ENCODE data around the gene ST3GAL5.
"Not testable (repeated sequence)": the region's sequence is repeated elsewhere in the genome, so short reads cannot be mapped to it uniquely, and the experiment has no call there.

The ST3GAL5 gene

GRCh38 chr2:85843543-85843942 lies 45.2 kb downstream of the ST3GAL5 start:
- peaks cover 6% of the 10 kb centered on the region; the same call in 1 of the 2 replicates for H3K9me3 ChIP-seq (ENCODE audit: insufficient read depth, low read length)
- TF ChIP-seq ZNF274 (IDR thresholded peaks at IDR 0.05; ENCODE audit: low read depth, low read length) = no peak
- no peak for TF ChIP-seq SUZ12 (IDR thresholded peaks at IDR 0.05; ENCODE audit: extremely low read depth, insufficient read depth, insufficient read length)
- TF ChIP-seq YY1 (IDR thresholded peaks at IDR 0.05; ENCODE audit: insufficient read depth, insufficient read length) = no peak
- no peak overlapping the region for H3K4me3 ChIP-seq (ENCODE audit: insufficient read length, low read depth)
- DNase-seq (ENCODE audit: low read depth, low spot score) = peak; percentile 11
- no peak overlapping the region for H3K9ac ChIP-seq (ENCODE audit: insufficient read length, low read depth)
- H3K4me1 ChIP-seq (ENCODE audit: insufficient read depth, insufficient read length) = no peaks in the 10 kb centered on the region
- no peaks in the 10 kb centered on the region for H3K27me3 ChIP-seq (ENCODE audit: insufficient read depth, insufficient read length)
- peaks cover 3% of the 10 kb centered on the region for H3K36me3 ChIP-seq (ENCODE audit: insufficient read depth, insufficient read length, low read length)

GRCh38 chr2:85840091-85840490 lies 48.7 kb downstream of the ST3GAL5 start:
- no peak overlapping the region for H3K9ac ChIP-seq (ENCODE audit: insufficient read length, low read depth)
- no peak overlapping the region for H3K4me3 ChIP-seq (ENCODE audit: insufficient read length, low read depth)
- peaks cover 6% of the 10 kb centered on the region; the same call in 1 of the 2 replicates for H3K9me3 ChIP-seq (ENCODE audit: insufficient read depth, low read length)
- TF ChIP-seq SUZ12 (IDR thresholded peaks at IDR 0.05; ENCODE audit: extremely low read depth, insufficient read depth, insufficient read length) = no peak
- no peak for TF ChIP-seq ZNF274 (IDR thresholded peaks at IDR 0.05; ENCODE audit: low read depth, low read length)
- no peak for TF ChIP-seq YY1 (IDR thresholded peaks at IDR 0.05; ENCODE audit: insufficient read depth, insufficient read length)
- no peaks in the 10 kb centered on the region for H3K27me3 ChIP-seq (ENCODE audit: insufficient read depth, insufficient read length)
- no peaks in the 10 kb centered on the region for H3K4me1 ChIP-seq (ENCODE audit: insufficient read depth, insufficient read length)
- no peak for DNase-seq (ENCODE audit: low read depth, low spot score)
- H3K36me3 ChIP-seq (ENCODE audit: insufficient read depth, insufficient read length, low read length) = peaks cover 3% of the 10 kb centered on the region

GRCh38 chr2:85839461-85839860 lies 49.3 kb downstream of the ST3GAL5 start:
- Histone ChIP-seq H3K4me1 (ENCODE audit: insufficient read depth, insufficient read length) (no peaks in the 10 kb centered on the region), H3K9ac (ENCODE audit: insufficient read length, low read depth) (no peak overlapping the region), H3K9me3 (ENCODE audit: insufficient read depth, low read length) (peaks cover 6% of the 10 kb centered on the region; the same call in 1 of the 2 replicates), H3K4me3 (ENCODE audit: insufficient read length, low read depth) (no peak overlapping the region), H3K27me3 (ENCODE audit: insufficient read depth, insufficient read length) (no peaks in the 10 kb centered on the region), H3K36me3 (ENCODE audit: insufficient read depth, insufficient read length, low read length) (peaks cover 3% of the 10 kb centered on the region)
- TF ChIP-seq SUZ12 (IDR thresholded peaks at IDR 0.05; ENCODE audit: extremely low read depth, insufficient read depth, insufficient read length) (no peak), YY1 (IDR thresholded peaks at IDR 0.05; ENCODE audit: insufficient read depth, insufficient read length) (no peak), ZNF274 (IDR thresholded peaks at IDR 0.05; ENCODE audit: low read depth, low read length) (no peak)
- no peak for DNase-seq (ENCODE audit: low read depth, low spot score)

- Histone ChIP-seq H3K36me3 (ENCODE audit: insufficient read depth, insufficient read length, low read length) (no peaks in the 10 kb centered on the region), H3K9ac (ENCODE audit: insufficient read length, low read depth) (no peak overlapping the region), H3K9me3 (ENCODE audit: insufficient read depth, low read length) (no peaks in the 10 kb centered on the region), H3K4me1 (ENCODE audit: insufficient read depth, insufficient read length) (no peaks in the 10 kb centered on the region), H3K4me3 (ENCODE audit: insufficient read length, low read depth) (no peak overlapping the region), H3K27me3 (ENCODE audit: insufficient read depth, insufficient read length) (no peaks in the 10 kb centered on the region)
- TF ChIP-seq YY1 (IDR thresholded peaks at IDR 0.05; ENCODE audit: insufficient read depth, insufficient read length) = no peak
- DNase-seq (ENCODE audit: low read depth, low spot score) = no peak
Observed at GRCh38 chr2:85838641-85839040, 50.1 kb downstream of the ST3GAL5 start.

GRCh38 chr2:85838181-85838580 lies 50.6 kb downstream of the ST3GAL5 start:
- H3K9ac ChIP-seq (ENCODE audit: insufficient read length, low read depth) = no peak overlapping the region
- TF ChIP-seq ZNF274 (IDR thresholded peaks at IDR 0.05; ENCODE audit: low read depth, low read length) = no peak
- no peak for TF ChIP-seq SUZ12 (IDR thresholded peaks at IDR 0.05; ENCODE audit: extremely low read depth, insufficient read depth, insufficient read length)
- TF ChIP-seq YY1 (IDR thresholded peaks at IDR 0.05; ENCODE audit: insufficient read depth, insufficient read length) = no peak
- no peaks in the 10 kb centered on the region for H3K27me3 ChIP-seq (ENCODE audit: insufficient read depth, insufficient read length)
- H3K4me1 ChIP-seq (ENCODE audit: insufficient read depth, insufficient read length) = no peaks in the 10 kb centered on the region
- no peak for DNase-seq (ENCODE audit: low read depth, low spot score)
- no peak overlapping the region for H3K4me3 ChIP-seq (ENCODE audit: insufficient read length, low read depth)
- no peaks in the 10 kb centered on the region for H3K36me3 ChIP-seq (ENCODE audit: insufficient read depth, insufficient read length, low read length)
- no peaks in the 10 kb centered on the region for H3K9me3 ChIP-seq (ENCODE audit: insufficient read depth, low read length)

GRCh38 chr2:85834466-85834865 lies 54.3 kb downstream of the ST3GAL5 start:
- Histone ChIP-seq H3K4me1 (ENCODE audit: insufficient read depth, insufficient read length) (no peaks in the 10 kb centered on the region), H3K9ac (ENCODE audit: insufficient read length, low read depth) (no peak overlapping the region), H3K36me3 (ENCODE audit: insufficient read depth, insufficient read length, low read length) (no peaks in the 10 kb centered on the region), H3K9me3 (ENCODE audit: insufficient read depth, low read length) (no peaks in the 10 kb centered on the region), H3K27me3 (ENCODE audit: insufficient read depth, insufficient read length) (no peaks in the 10 kb centered on the region), H3K4me3 (ENCODE audit: insufficient read length, low read depth) (no peak overlapping the region)
- no peak for DNase-seq (ENCODE audit: low read depth, low spot score)
- TF ChIP-seq ZNF274 (IDR thresholded peaks at IDR 0.05; ENCODE audit: low read depth, low read length) (no peak), YY1 (IDR thresholded peaks at IDR 0.05; ENCODE audit: insufficient read depth, insufficient read length) (no peak), SUZ12 (IDR thresholded peaks at IDR 0.05; ENCODE audit: extremely low read depth, insufficient read depth, insufficient read length) (no peak)

- Histone ChIP-seq H3K4me3 (ENCODE audit: insufficient read length, low read depth) (no peak overlapping the region), H3K27me3 (ENCODE audit: insufficient read depth, insufficient read length) (no peaks in the 10 kb centered on the region), H3K9ac (ENCODE audit: insufficient read length, low read depth) (no peak overlapping the region), H3K4me1 (ENCODE audit: insufficient read depth, insufficient read length) (no peaks in the 10 kb centered on the region), H3K9me3 (ENCODE audit: insufficient read depth, low read length) (no peaks in the 10 kb centered on the region), H3K36me3 (ENCODE audit: insufficient read depth, insufficient read length, low read length) (no peaks in the 10 kb centered on the region)
- no peak for DNase-seq (ENCODE audit: low read depth, low spot score)
- TF ChIP-seq ZNF274 (IDR thresholded peaks at IDR 0.05; ENCODE audit: low read depth, low read length) = no peak
- TF ChIP-seq YY1 (IDR thresholded peaks at IDR 0.05; ENCODE audit: insufficient read depth, insufficient read length) = no peak
Observed at GRCh38 chr2:85831735-85832134, 57.1 kb downstream of the ST3GAL5 start.

- no peak overlapping the region for H3K4me3 ChIP-seq (ENCODE audit: insufficient read length, low read depth)
- no peaks in the 10 kb centered on the region for H3K36me3 ChIP-seq (ENCODE audit: insufficient read depth, insufficient read length, low read length)
- DNase-seq (ENCODE audit: low read depth, low spot score) = no peak
- no peak for TF ChIP-seq ZNF274 (IDR thresholded peaks at IDR 0.05; ENCODE audit: low read depth, low read length)
- TF ChIP-seq SUZ12 (IDR thresholded peaks at IDR 0.05; ENCODE audit: extremely low read depth, insufficient read depth, insufficient read length) = no peak
- TF ChIP-seq YY1 (IDR thresholded peaks at IDR 0.05; ENCODE audit: insufficient read depth, insufficient read length) = no peak
- no peak overlapping the region for H3K9ac ChIP-seq (ENCODE audit: insufficient read length, low read depth)
- H3K27me3 ChIP-seq (ENCODE audit: insufficient read depth, insufficient read length) = no peaks in the 10 kb centered on the region
- no peaks in the 10 kb centered on the region for H3K4me1 ChIP-seq (ENCODE audit: insufficient read depth, insufficient read length)
- no peaks in the 10 kb centered on the region for H3K9me3 ChIP-seq (ENCODE audit: insufficient read depth, low read length)
Observed at GRCh38 chr2:85830645-85831044, 58.1 kb downstream of the ST3GAL5 start.

- not testable (repeated sequence) for H3K36me3 ChIP-seq (ENCODE audit: insufficient read depth, insufficient read length, low read length); H3K27me3 ChIP-seq (ENCODE audit: insufficient read depth, insufficient read length); DNase-seq (ENCODE audit: low read depth, low spot score); H3K4me3 ChIP-seq (ENCODE audit: insufficient read length, low read depth); H3K9ac ChIP-seq (ENCODE audit: insufficient read length, low read depth); H3K9me3 ChIP-seq (ENCODE audit: insufficient read depth, low read length); H3K4me1 ChIP-seq (ENCODE audit: insufficient read depth, insufficient read length)
Observed at GRCh38 chr2:85829394-85829793, 59.4 kb downstream of the ST3GAL5 start.
